Neural progenitor cell (in vitro differentiated cells): ENCODE measurements around the gene C3AR1.
"Not testable (repeated sequence)": the region's sequence is repeated elsewhere in the genome, so short reads cannot be mapped to it uniquely, and the experiment has no call there.

Source experiments
- EZH2 ChIP-seq: fragments of 200-600 bp; sonication (generic); IDR thresholded peaks from 2 replicates; pipeline ENCODE4 v1.6.1; 2017; ENCODE audit warnings: antibody characterized with exemption, mild to moderate bottlenecking, moderate library complexity
- TF ChIP-seq, protein P1 (sequence below): fragments of 200-600 bp; sonication (generic); IDR thresholded peaks from 2 replicates; pipeline ENCODE4 v1.5.1; 2017; ENCODE audit warnings: antibody characterized with exemption, mild to moderate bottlenecking

DNA sequence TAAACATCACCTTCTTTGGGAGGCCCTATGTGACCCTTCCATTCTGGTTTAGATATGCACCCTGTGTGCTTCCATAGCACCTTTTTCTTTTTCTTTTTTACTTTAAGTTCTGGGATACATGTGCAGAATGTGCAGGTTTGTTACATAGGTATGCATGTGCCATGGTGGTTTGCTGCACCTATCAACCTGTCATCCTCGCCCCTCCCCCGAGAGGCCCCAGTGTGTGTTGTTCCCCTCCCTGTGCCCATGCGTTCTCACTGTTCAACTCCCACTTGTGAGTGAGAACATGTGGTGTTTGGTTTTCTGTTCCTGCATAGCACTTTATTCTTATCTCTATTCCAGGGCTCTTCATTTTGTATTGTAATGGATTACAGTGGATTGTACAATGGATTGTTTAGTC, 18.2 kb upstream of the C3AR1 start:
- TF ChIP-seq, protein P1, sequence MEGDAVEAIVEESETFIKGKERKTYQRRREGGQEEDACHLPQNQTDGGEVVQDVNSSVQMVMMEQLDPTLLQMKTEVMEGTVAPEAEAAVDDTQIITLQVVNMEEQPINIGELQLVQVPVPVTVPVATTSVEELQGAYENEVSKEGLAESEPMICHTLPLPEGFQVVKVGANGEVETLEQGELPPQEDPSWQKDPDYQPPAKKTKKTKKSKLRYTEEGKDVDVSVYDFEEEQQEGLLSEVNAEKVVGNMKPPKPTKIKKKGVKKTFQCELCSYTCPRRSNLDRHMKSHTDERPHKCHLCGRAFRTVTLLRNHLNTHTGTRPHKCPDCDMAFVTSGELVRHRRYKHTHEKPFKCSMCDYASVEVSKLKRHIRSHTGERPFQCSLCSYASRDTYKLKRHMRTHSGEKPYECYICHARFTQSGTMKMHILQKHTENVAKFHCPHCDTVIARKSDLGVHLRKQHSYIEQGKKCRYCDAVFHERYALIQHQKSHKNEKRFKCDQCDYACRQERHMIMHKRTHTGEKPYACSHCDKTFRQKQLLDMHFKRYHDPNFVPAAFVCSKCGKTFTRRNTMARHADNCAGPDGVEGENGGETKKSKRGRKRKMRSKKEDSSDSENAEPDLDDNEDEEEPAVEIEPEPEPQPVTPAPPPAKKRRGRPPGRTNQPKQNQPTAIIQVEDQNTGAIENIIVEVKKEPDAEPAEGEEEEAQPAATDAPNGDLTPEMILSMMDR, result not testable (repeated sequence)
- not testable (repeated sequence) for TF ChIP-seq EZH2
